Astrocyte of the cerebellum (primary cell): ENCODE measurements around the gene TSHZ2.

Experiments used
- DNase-seq: peaks from one replicate; pipeline ENCODE4 v3.0.0-alpha.2; 2011; ENCODE audit warnings: low read depth
- H3K4me3 ChIP-seq: 2 replicates; pipeline ENCODE4 v1.5.1; 2011; ENCODE audit warnings: mild to moderate bottlenecking, low read depth, low read length, moderate library complexity
- in situ Hi-C: cut with HindIII; loops from 2 replicates; pipeline ENCODE4 v1.10.0; 2017; ENCODE audit warnings: low sequenced_read_pairs
- TF ChIP-seq, protein P1 (sequence below): IDR thresholded peaks from 2 replicates; pipeline ENCODE4 v1.5.1; 2012; ENCODE audit warnings: low read length, low read depth, moderate library complexity, mild to moderate bottlenecking; ENCODE audit errors: missing control alignments

The TSHZ2 gene

DNA sequence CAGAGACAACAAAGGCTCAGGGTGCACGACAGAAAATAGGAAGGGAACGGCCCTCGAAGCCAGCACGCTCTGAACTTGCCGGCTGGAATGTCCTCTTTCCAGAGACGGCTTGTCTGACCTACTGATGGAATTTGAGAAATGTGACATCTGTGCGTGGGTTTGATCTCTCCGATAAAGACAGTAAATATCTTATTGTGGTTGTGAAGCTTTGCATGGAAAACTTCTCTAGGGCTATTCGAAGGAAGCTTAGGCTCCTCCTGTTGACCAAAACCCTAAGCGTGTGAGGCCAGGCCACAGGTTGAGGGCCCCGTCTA is 374.1 kb downstream of the TSHZ2 start:
- in situ Hi-C loops, result no loop called here
- TF ChIP-seq, protein P1, sequence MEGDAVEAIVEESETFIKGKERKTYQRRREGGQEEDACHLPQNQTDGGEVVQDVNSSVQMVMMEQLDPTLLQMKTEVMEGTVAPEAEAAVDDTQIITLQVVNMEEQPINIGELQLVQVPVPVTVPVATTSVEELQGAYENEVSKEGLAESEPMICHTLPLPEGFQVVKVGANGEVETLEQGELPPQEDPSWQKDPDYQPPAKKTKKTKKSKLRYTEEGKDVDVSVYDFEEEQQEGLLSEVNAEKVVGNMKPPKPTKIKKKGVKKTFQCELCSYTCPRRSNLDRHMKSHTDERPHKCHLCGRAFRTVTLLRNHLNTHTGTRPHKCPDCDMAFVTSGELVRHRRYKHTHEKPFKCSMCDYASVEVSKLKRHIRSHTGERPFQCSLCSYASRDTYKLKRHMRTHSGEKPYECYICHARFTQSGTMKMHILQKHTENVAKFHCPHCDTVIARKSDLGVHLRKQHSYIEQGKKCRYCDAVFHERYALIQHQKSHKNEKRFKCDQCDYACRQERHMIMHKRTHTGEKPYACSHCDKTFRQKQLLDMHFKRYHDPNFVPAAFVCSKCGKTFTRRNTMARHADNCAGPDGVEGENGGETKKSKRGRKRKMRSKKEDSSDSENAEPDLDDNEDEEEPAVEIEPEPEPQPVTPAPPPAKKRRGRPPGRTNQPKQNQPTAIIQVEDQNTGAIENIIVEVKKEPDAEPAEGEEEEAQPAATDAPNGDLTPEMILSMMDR, result no peak
- H3K4me3 ChIP-seq, result no peak overlapping the region
- DNase-seq, result no peak

DNA sequence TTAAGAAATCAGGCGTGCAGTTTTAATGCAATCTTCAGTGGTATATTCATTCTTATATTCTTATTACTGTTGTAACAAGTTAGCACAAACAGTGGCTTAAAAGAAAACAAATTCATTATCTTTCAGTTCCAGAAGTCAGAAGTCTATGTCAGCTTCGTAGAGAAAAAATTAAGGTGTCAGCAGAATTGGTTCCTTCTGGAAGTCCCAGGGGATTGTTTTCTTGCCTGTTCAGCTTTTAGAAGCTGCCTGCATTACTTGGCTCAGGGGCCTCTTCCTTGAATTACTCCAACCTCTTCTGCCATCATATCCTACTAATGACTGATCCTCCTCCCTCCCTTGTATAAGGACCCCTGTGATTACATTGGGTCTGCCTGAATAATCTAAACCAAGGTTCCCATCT is 377.6 kb downstream of the TSHZ2 start:
- DNase-seq, result no peak

GRCh38 chr20:53352727-53353440 is 380.7 kb downstream of the TSHZ2 start:
- TF ChIP-seq, protein P1, result no peak
- DNase-seq, result no peak
- no peak overlapping the region for H3K4me3 ChIP-seq
- in situ Hi-C loops, result no loop called here

More for the DNA sequence above, 377.6 kb downstream of the TSHZ2 start:
- TF ChIP-seq, protein P1, result no peak
- H3K4me3 ChIP-seq, result no peak overlapping the region
- in situ Hi-C loops, result no loop called here

DNA sequence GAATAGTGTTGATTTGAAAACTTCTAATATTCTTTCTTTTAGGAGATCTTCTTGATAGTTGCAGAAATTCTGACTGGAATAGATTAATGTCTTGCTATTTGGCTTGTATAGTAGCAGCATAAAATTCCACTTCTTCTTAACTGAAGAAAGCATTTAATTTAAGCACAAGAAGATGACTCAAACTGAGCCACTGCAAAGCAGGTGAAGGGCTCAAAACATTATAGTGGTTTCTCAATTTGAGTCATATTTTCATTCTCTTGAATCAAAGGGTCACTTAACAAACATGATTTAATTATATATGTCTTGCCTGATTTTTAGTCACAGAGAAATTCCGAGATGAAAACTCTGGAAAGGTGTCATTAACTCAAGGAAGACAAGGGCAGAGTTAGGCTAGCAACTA is 382.2 kb downstream of the TSHZ2 start:
- in situ Hi-C loops, result no loop called here
- H3K4me3 ChIP-seq, result no peak overlapping the region
- TF ChIP-seq, protein P1, result no peak
- no peak for DNase-seq

DNA sequence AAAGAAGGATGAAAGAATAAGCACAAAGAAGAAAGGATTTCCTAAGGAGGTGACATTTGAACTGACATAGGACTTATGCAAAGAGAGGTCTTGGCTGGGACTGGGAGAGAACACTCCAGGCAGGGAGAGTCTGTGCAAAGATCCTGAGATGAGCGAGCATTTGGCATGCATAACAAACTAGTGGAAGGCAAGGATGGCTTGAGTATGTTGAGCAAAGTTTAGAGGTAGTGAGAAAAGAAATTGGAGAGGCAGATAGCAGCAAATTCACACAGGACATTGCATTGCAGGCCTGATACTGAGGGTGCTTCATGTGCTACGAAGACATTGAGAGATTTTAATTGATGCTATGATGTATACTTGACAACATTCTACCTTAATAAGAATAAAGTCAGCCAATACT is 383.6 kb downstream of the TSHZ2 start:
- DNase-seq, result no peak

GRCh38 chr20:53359425-53359824 is 387.3 kb downstream of the TSHZ2 start:
- in situ Hi-C loops, result no loop called here
- DNase-seq, result no peak

More for the DNA sequence above, 383.6 kb downstream of the TSHZ2 start:
- TF ChIP-seq, protein P1, result no peak
- in situ Hi-C loops, result no loop called here
- H3K4me3 ChIP-seq, result no peak overlapping the region

More at GRCh38 chr20:53359425-53359824, 387.3 kb downstream of the TSHZ2 start:
- H3K4me3 ChIP-seq, result no peak overlapping the region
- TF ChIP-seq, protein P1, result no peak
